Right atrium auricular region (tissue), 2 donors: ENCODE data around the gene HMGN3. TPM values are rescaled to one million over a fixed set of nuclear protein-coding genes. Genes with fewer than 3 reads are reported as not detected.

ENCODE experiments used
- DNase-seq: peaks from one replicate; pipeline ENCODE4 v3.0.0-alpha.2; 2019; ENCODE audit warnings: low spot score
- H3K27ac ChIP-seq, 2 donors: fragments of 200-600 bp; sonication (generic); 1 replicate in 1 of 2; 2 replicates in 1 of 2; pipeline ENCODE4 v1.5.1; 2016 to 2019
- H3K27me3 ChIP-seq, 2 donors: fragments of 200-600 bp; sonication (generic); one replicate each; pipeline versions ENCODE4 v1.5.1 to v1.6.0; 2017 to 2019
- H3K36me3 ChIP-seq: fragments of 200-600 bp; sonication (generic); one replicate; pipeline ENCODE4 v1.5.1; 2016
- H3K4me1 ChIP-seq, 2 donors: fragments of 200-600 bp; sonication (generic); one replicate each; pipeline versions ENCODE4 v1.5.1 to v1.6.0; 2017 to 2019
- H3K4me3 ChIP-seq, 2 donors: fragments of 200-600 bp; sonication (generic); 1 replicate in 1 of 2; 2 replicates in 1 of 2; pipeline ENCODE4 v1.5.1; 2017 to 2019; ENCODE audit warnings: mild to moderate bottlenecking in 1 of 2, moderate library complexity in 1 of 2
- H3K9me3 ChIP-seq, 2 donors: fragments of 200-600 bp; sonication (generic); one replicate each; pipeline ENCODE4 v1.5.1; 2019
- total RNA-seq, 2 donors: library from RNA; depleted of rRNA; stranded (reverse); fragments of >200 nt; gene quantifications; one replicate each; pipeline ENCODE4 v1.1.0, GENCODE V29; 2016
- TF ChIP-seq, protein P1 (sequence below), 2 donors: fragments of 200-600 bp; sonication (generic); IDR thresholded peaks; one replicate each; pipeline ENCODE4 v1.5.1; 2019; ENCODE audit warnings: antibody characterized with exemption in 2 of 2

The HMGN3 gene
- total RNA-seq, 2 donors from 2014 or later = 77.0 to 152 TPM

DNA sequence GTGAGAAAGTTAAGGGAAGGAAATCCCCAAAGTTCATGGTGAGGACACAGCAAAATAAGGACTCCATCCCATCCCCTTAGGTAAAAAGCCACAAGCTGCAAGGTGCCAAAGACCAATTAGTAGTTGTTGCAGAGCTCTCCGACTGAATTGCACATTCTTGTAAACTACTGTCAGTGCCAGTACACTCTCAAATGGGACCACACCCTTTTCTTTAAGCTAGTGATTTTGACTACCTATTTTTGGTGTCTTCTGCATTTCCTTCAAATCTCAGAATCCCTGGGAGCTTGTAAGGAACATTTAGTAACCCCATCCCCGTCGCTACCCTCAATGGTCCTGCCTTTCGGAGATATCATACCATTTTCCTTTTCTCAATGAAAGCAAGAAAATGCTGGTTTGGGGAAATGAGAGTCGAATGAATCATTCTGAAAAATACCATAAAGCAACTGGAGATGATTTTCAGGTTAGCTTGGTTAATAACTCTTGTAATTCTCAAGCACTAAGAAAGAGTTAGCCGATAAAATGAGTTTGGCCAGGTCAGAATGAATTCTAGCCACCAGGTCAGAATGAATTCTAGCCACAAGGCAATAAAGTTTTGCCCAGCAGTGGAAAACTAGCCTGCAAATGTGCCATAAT, 5.2 kb upstream of the HMGN3 start:
- DNase-seq = no peak
- H3K27me3 ChIP-seq = no peaks in the 10 kb centered on the region
- TF ChIP-seq, protein P1, sequence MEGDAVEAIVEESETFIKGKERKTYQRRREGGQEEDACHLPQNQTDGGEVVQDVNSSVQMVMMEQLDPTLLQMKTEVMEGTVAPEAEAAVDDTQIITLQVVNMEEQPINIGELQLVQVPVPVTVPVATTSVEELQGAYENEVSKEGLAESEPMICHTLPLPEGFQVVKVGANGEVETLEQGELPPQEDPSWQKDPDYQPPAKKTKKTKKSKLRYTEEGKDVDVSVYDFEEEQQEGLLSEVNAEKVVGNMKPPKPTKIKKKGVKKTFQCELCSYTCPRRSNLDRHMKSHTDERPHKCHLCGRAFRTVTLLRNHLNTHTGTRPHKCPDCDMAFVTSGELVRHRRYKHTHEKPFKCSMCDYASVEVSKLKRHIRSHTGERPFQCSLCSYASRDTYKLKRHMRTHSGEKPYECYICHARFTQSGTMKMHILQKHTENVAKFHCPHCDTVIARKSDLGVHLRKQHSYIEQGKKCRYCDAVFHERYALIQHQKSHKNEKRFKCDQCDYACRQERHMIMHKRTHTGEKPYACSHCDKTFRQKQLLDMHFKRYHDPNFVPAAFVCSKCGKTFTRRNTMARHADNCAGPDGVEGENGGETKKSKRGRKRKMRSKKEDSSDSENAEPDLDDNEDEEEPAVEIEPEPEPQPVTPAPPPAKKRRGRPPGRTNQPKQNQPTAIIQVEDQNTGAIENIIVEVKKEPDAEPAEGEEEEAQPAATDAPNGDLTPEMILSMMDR (IDR thresholded peaks at IDR 0.05) = no peak
- H3K27ac ChIP-seq = no peak overlapping the region
- no peaks in the 10 kb centered on the region for H3K36me3 ChIP-seq
- no peaks in the 10 kb centered on the region for H3K9me3 ChIP-seq
- H3K4me3 ChIP-seq = no peak overlapping the region
- peaks cover 0 to 20% of the 10 kb centered on the region in 2 donors for H3K4me1 ChIP-seq

GRCh38 chr6:79238919-79239318, 4.4 kb upstream of the HMGN3 start:
- Histone ChIP-seq H3K4me1 (peaks cover 0 to 20% of the 10 kb centered on the region in 2 donors), H3K36me3 (no peaks in the 10 kb centered on the region), H3K9me3 (no peaks in the 10 kb centered on the region), H3K4me3 (no peak overlapping the region), H3K27me3 (no peaks in the 10 kb centered on the region), H3K27ac (no peak overlapping the region)
- no peak for DNase-seq
- TF ChIP-seq, protein P1 (IDR thresholded peaks at IDR 0.05) = no peak

DNA sequence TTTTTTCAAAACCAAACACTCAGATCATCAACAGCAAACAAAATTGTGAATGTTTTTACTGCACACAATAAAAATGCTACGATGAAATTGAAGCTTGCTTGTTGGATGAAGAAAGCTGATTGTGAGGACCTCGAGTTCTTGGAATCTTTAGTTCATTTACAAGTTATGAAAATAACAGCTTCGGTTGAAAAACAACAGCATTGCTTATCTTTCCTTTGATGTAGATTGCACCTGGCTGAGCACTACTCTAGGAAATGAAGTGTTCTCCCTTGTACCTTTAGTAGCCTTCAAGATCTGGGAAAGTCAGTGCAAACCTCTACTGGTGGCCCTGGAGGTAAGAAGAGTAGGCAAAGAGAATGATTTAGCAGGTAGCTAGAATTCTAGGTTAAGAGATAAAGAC, 2.2 kb upstream of the HMGN3 start:
- TF ChIP-seq, protein P1 (IDR thresholded peaks at IDR 0.05) = no peak
- Histone ChIP-seq H3K36me3 (no peaks in the 10 kb centered on the region), H3K4me1 (peaks cover 0 to 34% of the 10 kb centered on the region in 2 donors)

GRCh38 chr6:79233611-79234149, 802 bp downstream of the HMGN3 start:
- TF ChIP-seq, protein P1 (IDR thresholded peaks at IDR 0.05) = peak in 1 of 2 donors; percentile 52
- H3K27me3 ChIP-seq = no peaks in the 10 kb centered on the region
- peaks cover 0 to 23% of the 10 kb centered on the region in 2 donors for H3K4me1 ChIP-seq
- H3K27ac ChIP-seq = peak overlapping the region; percentile 93 to 97
- peak; percentile 94 for DNase-seq
- peak overlapping the region; percentile 60 to 79 for H3K4me3 ChIP-seq
- no peaks in the 10 kb centered on the region for H3K9me3 ChIP-seq
- H3K36me3 ChIP-seq = no peaks in the 10 kb centered on the region

More for the DNA sequence above, 2.2 kb upstream of the HMGN3 start:
- no peak for DNase-seq
- H3K4me3 ChIP-seq = no peak overlapping the region
- no peaks in the 10 kb centered on the region for H3K9me3 ChIP-seq
- no peak overlapping the region for H3K27ac ChIP-seq
- no peaks in the 10 kb centered on the region for H3K27me3 ChIP-seq

DNA sequence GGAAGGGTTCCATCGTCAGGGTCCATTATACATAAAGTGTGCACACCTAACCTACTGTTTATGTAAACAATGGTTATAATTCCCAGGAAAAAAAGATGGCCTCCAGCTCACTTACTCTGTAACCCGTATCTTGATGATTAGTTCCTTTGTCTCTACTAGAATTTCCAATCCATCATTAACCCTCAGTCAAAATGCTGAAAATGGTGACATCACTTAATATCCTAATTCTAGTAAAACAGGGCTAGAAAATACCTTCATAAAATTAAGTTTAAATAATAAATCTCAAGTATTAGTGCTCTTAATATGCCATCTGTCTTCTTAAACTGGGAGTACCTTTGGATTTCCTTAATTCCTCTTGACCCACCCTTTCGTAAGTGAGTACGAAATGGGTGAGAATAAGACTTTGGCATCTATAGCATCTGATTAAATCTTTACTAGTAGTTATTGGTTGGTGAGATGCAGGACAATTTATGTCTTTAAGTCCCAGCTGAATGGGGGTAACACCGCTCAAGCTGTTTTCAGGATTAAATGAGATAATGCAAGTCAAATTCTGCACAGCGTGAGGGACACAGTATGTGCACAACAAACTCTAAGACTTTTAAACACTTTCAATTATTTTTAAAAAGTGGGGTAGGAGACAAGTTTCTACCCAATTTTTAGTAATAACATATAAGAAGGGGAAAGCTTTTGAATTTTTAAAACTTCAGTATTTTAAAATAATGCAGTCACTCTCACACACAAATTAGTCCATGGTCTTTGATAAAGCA, 1.6 kb downstream of the HMGN3 start:
- Histone ChIP-seq H3K9me3 (no peaks in the 10 kb centered on the region), H3K36me3 (no peaks in the 10 kb centered on the region), H3K27me3 (no peaks in the 10 kb centered on the region), H3K27ac (peak overlapping the region; percentile 93 to 97), H3K4me1 (peaks cover 0 to 23% of the 10 kb centered on the region in 2 donors), H3K4me3 (peak overlapping the region; percentile 60 to 79)
- no peak for DNase-seq
- TF ChIP-seq, protein P1 (IDR thresholded peaks at IDR 0.05) = no peak
